ENCODE results near the gene FARS2. TPM values are rescaled to one million over a fixed set of nuclear protein-coding genes. Genes with fewer than 3 reads are reported as not detected.

FARS2 gene
- total and polyA plus RNA-seq, 2 donors (not counting 3 experiments of a cell fraction or from before 2014, with no cell fraction given): 20.2 to 20.5 TPM

DNA sequence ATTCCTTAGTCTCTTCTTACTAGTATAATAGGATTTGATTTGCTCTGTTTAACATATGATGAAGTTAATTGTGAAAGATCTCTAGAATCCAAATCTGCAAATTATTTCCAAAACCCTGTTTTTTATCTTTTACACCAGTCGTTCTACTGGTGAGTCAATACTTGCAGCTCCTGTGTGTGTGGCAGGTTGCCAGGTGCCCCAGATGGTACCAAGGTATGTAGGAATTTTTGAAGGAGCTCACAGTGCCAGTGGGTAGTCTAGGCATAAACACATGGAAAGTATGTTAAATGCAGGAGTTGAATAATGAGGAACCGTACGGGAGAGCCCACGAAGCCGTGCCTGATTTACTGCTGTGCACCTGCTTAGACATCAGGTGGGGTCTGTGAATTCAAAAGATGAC lies 192.2 kb downstream of the FARS2 start:
- BruUV-seq (replicated peaks): no TSS peak
- FAIRE-seq (no peak), DNase-seq (ENCODE audit: low read depth, low spot score) (no peak)
- POLR2A ChIA-PET: no interaction called here
- Histone ChIP-seq H2AFZ (ENCODE audit: low read depth, low read length) (no peak overlapping the region), H4K20me1 (replicated peaks; ENCODE audit: control insufficient read depth, extremely low read depth, insufficient read depth, low read length) (no peaks in the 10 kb centered on the region), H3K9me1 (replicated peaks; ENCODE audit: control insufficient read depth, extremely low read depth, insufficient read depth, low read length) (no peaks in the 10 kb centered on the region), H3K4me1 (ENCODE audit: control insufficient read depth, extremely low read depth, insufficient read depth, low read length) (no peaks in the 10 kb centered on the region), H3K4me3 (replicated peaks in 1 of 3; ENCODE audit: insufficient read depth in 1 of 3, low read depth in 1 of 3, low read length in 3 of 3) (no peak overlapping the region), H3K9ac (replicated peaks; ENCODE audit: extremely low read depth, insufficient read depth, low read length) (no peak overlapping the region), H3K27ac (ENCODE audit: insufficient read depth, low read depth, low read length) (no peak overlapping the region), H3K4me2 (ENCODE audit: insufficient read depth, low read length) (no peak overlapping the region), H3K79me2 (ENCODE audit: control insufficient read depth, insufficient read depth, low read length) (no peaks in the 10 kb centered on the region), H3K36me3 (ENCODE audit: control insufficient read depth in 2 of 2, extremely low read depth in 1 of 2, insufficient read depth in 2 of 2, low read length in 2 of 2) (no peaks in the 10 kb centered on the region), H3K9me3 (replicated peaks; ENCODE audit: control insufficient read depth, insufficient read depth, low read length) (no peaks in the 10 kb centered on the region), H3K27me3 (ENCODE audit: control insufficient read depth in 2 of 2, insufficient read depth in 2 of 2, low read length in 2 of 2) (no peaks in the 10 kb centered on the region)
- intact Hi-C loops (cut with micrococcal nuclease): no loop called here
- dilution Hi-C loops (cut with MboI; ENCODE audit: extremely low pct_ligation_motif_present, low sequenced_read_pairs): no loop called here
- TF ChIP-seq EZH2 (IDR thresholded peaks at IDR 0.05; ENCODE audit: borderline replicate concordance, low read depth, low read length, severe bottlenecking) (no peak), MYC (IDR thresholded peaks at IDR 0.05; ENCODE audit: low read depth, low read length) (no peak), POLR2A (IDR thresholded peaks at IDR 0.05; ENCODE audit: low read depth, low read length) (no peak), FOS (IDR thresholded peaks at IDR 0.05; ENCODE audit: borderline replicate concordance, insufficient read depth, low read length) (no peak), POLR2AphosphoS5 (IDR thresholded peaks at IDR 0.05; ENCODE audit: insufficient read depth, low read depth, low read length) (no peak), JUN (IDR thresholded peaks at IDR 0.05; ENCODE audit: borderline replicate concordance, insufficient read depth, insufficient read length, low read depth) (no peak), GATA2 (IDR thresholded peaks at IDR 0.05; ENCODE audit: insufficient read depth, insufficient read length, low read depth, low read length) (no peak)
- TF ChIP-seq, protein P1, sequence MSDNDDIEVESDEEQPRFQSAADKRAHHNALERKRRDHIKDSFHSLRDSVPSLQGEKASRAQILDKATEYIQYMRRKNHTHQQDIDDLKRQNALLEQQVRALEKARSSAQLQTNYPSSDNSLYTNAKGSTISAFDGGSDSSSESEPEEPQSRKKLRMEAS (IDR thresholded peaks at IDR 0.05; ENCODE audit: insufficient read depth, insufficient read length): no peak
- TF ChIP-seq, protein P2, sequence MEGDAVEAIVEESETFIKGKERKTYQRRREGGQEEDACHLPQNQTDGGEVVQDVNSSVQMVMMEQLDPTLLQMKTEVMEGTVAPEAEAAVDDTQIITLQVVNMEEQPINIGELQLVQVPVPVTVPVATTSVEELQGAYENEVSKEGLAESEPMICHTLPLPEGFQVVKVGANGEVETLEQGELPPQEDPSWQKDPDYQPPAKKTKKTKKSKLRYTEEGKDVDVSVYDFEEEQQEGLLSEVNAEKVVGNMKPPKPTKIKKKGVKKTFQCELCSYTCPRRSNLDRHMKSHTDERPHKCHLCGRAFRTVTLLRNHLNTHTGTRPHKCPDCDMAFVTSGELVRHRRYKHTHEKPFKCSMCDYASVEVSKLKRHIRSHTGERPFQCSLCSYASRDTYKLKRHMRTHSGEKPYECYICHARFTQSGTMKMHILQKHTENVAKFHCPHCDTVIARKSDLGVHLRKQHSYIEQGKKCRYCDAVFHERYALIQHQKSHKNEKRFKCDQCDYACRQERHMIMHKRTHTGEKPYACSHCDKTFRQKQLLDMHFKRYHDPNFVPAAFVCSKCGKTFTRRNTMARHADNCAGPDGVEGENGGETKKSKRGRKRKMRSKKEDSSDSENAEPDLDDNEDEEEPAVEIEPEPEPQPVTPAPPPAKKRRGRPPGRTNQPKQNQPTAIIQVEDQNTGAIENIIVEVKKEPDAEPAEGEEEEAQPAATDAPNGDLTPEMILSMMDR (IDR thresholded peaks at IDR 0.05; ENCODE audit: extremely low read depth in 1 of 2, insufficient read depth in 1 of 2, low read depth in 1 of 2, low read length in 2 of 2): no peak
- CTCF ChIA-PET: interaction anchor here (0.7 to 2.6 kb wide), 3 partner anchors 11 to 18 kb away, joined by 3 to 7 read pairs (median 4); no protein-coding TSS in a partner anchor
